BJ (cell line): ENCODE results near the gene XDH. TPM values are rescaled to one million over a fixed set of nuclear protein-coding genes. Genes with fewer than 3 reads are reported as not detected.
A peak's percentile ranks its signal among the peaks of the same experiment; 100 is the strongest.

Experiments
- CTCF ChIA-PET: fragments of 350-600 bp; formaldehyde crosslinking; extraction: SDS; loops from one replicate; lab custom pipeline; 2021; ENCODE audit warnings: antibody characterized with exemption, inconsistent platforms; lab: Yijun Ruan, JAX
- POLR2A ChIA-PET: fragments of 300-600 bp; sonication (Branson Sonifier 250); formaldehyde crosslinking; extraction: SDS; loops from one replicate; lab custom pipeline; 2021; ENCODE audit warnings: antibody characterized with exemption; lab: Charles Lee
- DNase-seq: peaks from one replicate; pipeline ENCODE4 v3.0.0-alpha.2; 2011; ENCODE audit warnings: low read depth
- H3K27me3 ChIP-seq: 2 replicates; pipeline ENCODE4 v1.6.0; 2011; ENCODE audit warnings: low read length; ENCODE audit not compliant: control insufficient read depth, insufficient read depth
- H3K36me3 ChIP-seq: 2 replicates; pipeline ENCODE4 v1.5.1; 2011; ENCODE audit warnings: low read length; ENCODE audit not compliant: control insufficient read depth, insufficient read depth
- H3K4me3 ChIP-seq: 2 replicates; pipeline ENCODE4 v1.5.1; 2011; ENCODE audit warnings: low read depth, mild to moderate bottlenecking, control low read depth, low read length
- CTCF ChIP-seq: IDR thresholded peaks from 2 replicates; pipeline ENCODE4 v1.5.1; 2011; ENCODE audit warnings: low read depth, mild to moderate bottlenecking, control low read depth, inconsistent platforms, low read length, moderate library complexity; ENCODE audit not compliant: insufficient read depth
- polyA plus RNA-seq: library from polyadenylated mRNA; depleted of rRNA; stranded (reverse); fragments of >200 nt; gene quantifications from 2 replicates; pipeline ENCODE4 v1.2.3, GENCODE V29; 2011

The XDH gene
- polyA plus RNA-seq, 1 experiment, result 0.69 TPM

- TF ChIP-seq CTCF, result no peak
- no peak for DNase-seq
- POLR2A ChIA-PET, result interaction anchor here (0.5 kb wide), 1 partner anchor 103 kb away, joined by 5 read pairs; no protein-coding TSS in a partner anchor
These were observed 77.3 kb downstream of the XDH start for GRCh38 chr2:31337197-31337596.

GRCh38 chr2:31335921-31336585 lies 78.5 kb downstream of the XDH start:
- CTCF ChIA-PET, result interaction anchor here (1.3 to 7.8 kb wide), 5 partner anchors 49 to 622 kb away, joined by 3 to 104 read pairs (median 14); partner anchors contain the start of gene EHD3
- no peak for TF ChIP-seq CTCF
- H3K27me3 ChIP-seq, result no peaks in the 10 kb centered on the region
- no peak overlapping the region for H3K4me3 ChIP-seq
- H3K36me3 ChIP-seq, result no peaks in the 10 kb centered on the region
- peak; percentile 81 for DNase-seq
- POLR2A ChIA-PET, result interaction anchor here (0.6 to 0.9 kb wide), 3 partner anchors 11 to 671 kb away, joined by 3 to 5 read pairs (median 3); no protein-coding TSS in a partner anchor

More at GRCh38 chr2:31337197-31337596, 77.3 kb downstream of the XDH start:
- H3K36me3 ChIP-seq, result no peaks in the 10 kb centered on the region
- no peak overlapping the region for H3K4me3 ChIP-seq
- CTCF ChIA-PET, result interaction anchor here (0.7 to 1.9 kb wide), 3 partner anchors 49 to 167 kb away, joined by 3 to 4 read pairs (median 4); no protein-coding TSS in a partner anchor
- no peaks in the 10 kb centered on the region for H3K27me3 ChIP-seq

GRCh38 chr2:31334311-31335026 lies 80.1 kb downstream of the XDH start:
- Histone ChIP-seq H3K36me3 (no peaks in the 10 kb centered on the region), H3K27me3 (no peaks in the 10 kb centered on the region), H3K4me3 (no peak overlapping the region)
- no peak for DNase-seq
- ChIA-PET CTCF (interaction anchor here (0.7 to 7.8 kb wide), 46 partner anchors 10 to 624 kb away, joined by 3 to 104 read pairs (median 4); partner anchors contain the start of gene EHD3), POLR2A (no interaction called here)
- TF ChIP-seq CTCF, result no peak

GRCh38 chr2:31333527-31334183 lies 80.9 kb downstream of the XDH start:
- no peaks in the 10 kb centered on the region for H3K36me3 ChIP-seq
- ChIA-PET CTCF (interaction anchor here (0.7 to 7.8 kb wide), 67 partner anchors 9 to 706 kb away, joined by 3 to 104 read pairs (median 4); partner anchors contain the start of genes DPY30, EHD3 and GALNT14), POLR2A (no interaction called here)
- peak; percentile 96 for TF ChIP-seq CTCF
- no peaks in the 10 kb centered on the region for H3K27me3 ChIP-seq
- no peak overlapping the region for H3K4me3 ChIP-seq
- peak; percentile 24 for DNase-seq
